Measurements from ENCODE around the gene SLC5A6. TPM values are rescaled to one million over a fixed set of nuclear protein-coding genes. Genes with fewer than 3 reads are reported as not detected.

Gene SLC5A6
- total RNA-seq, 1 experiment from 2014 or later = 122 TPM

- no peak overlapping the region for H3K27ac Mint-ChIP-seq
- WGBS (ENCODE audit: extremely low coverage, insufficient read length, low lambda C conversion rate) = no CpG with 5 or more reads among the region's 8 CpGs
- Histone ChIP-seq H2BK12ac (ENCODE audit: insufficient read length, low read depth, low read length) (no peak overlapping the region), H4K91ac (ENCODE audit: insufficient read length, low read depth, low read length) (no peak overlapping the region), H2BK15ac (ENCODE audit: low read depth, low read length) (no peak overlapping the region), H4K20me1 (ENCODE audit: control insufficient read depth, insufficient read depth, insufficient read length) (no peaks in the 10 kb centered on the region), H3K23me2 (ENCODE audit: insufficient read length, low read depth, low read length, poor library complexity, severe bottlenecking) (peaks cover 9% of the 10 kb centered on the region), H3K27ac (ENCODE audit: insufficient read length, low read depth, low read length) (no peak overlapping the region), H3K4me1 (ENCODE audit: insufficient read depth, low read length) (no peaks in the 10 kb centered on the region; the same call in 1 of the 2 replicates), H3K79me2 (ENCODE audit: insufficient read depth, low read length) (no peaks in the 10 kb centered on the region), H4K5ac (ENCODE audit: insufficient read length, low read depth, low read length) (no peak overlapping the region), H3T11ph (ENCODE audit: low read length) (no peak overlapping the region), H2BK120ac (ENCODE audit: low read depth, low read length, poor library complexity, severe bottlenecking) (no peak overlapping the region), H2BK20ac (ENCODE audit: low read depth, low read length, poor library complexity, severe bottlenecking) (no peak overlapping the region), H3K18ac (ENCODE audit: insufficient read length, low read depth, low read length) (no peak overlapping the region), H3K79me1 (ENCODE audit: insufficient read depth, low read depth, low read length, poor library complexity, severe bottlenecking) (no peaks in the 10 kb centered on the region), H3K56ac (ENCODE audit: insufficient read length, low read depth, low read length) (no peak overlapping the region), H3K27me3 (ENCODE audit: insufficient read depth, low read length) (peaks cover 14% of the 10 kb centered on the region; the same call in 1 of the 2 replicates), H2AK5ac (ENCODE audit: insufficient read length, low read length) (no peak overlapping the region), H3K23ac (ENCODE audit: insufficient read length, low read depth, low read length) (no peak overlapping the region), H2AFZ (ENCODE audit: low read length) (no peak overlapping the region), H4K8ac (replicated peaks; ENCODE audit: insufficient read length, low read depth, low read length) (no peak overlapping the region), H3K14ac (ENCODE audit: insufficient read depth, low read length) (no peak overlapping the region; the same call in 1 of the 2 replicates), H2BK5ac (ENCODE audit: insufficient read length, low read length) (no peak overlapping the region), H3K9me3 (ENCODE audit: control insufficient read depth, low read depth, low read length) (no peaks in the 10 kb centered on the region), H3K4me2 (ENCODE audit: insufficient read depth, insufficient read length, low read length) (no peak overlapping the region), H3K4ac (ENCODE audit: low read depth, low read length) (no peak overlapping the region), H3K9ac (ENCODE audit: extremely low read depth, insufficient read length, low read length) (no peak overlapping the region)
- peaks cover 65% of the 10 kb centered on the region for H3K27me3 Mint-ChIP-seq (ENCODE audit: low read depth)
- H3K9me3 Mint-ChIP-seq = no peaks in the 10 kb centered on the region
- no peak overlapping the region for H3K4me3 Mint-ChIP-seq
- no peaks in the 10 kb centered on the region; a peak in 2 of 7 replicates for H3K36me3 Mint-ChIP-seq (ENCODE audit: insufficient read depth in 1 of 3, low read depth in 3 of 3)
- H3K4me1 Mint-ChIP-seq = peaks cover 10 to 12% of the 10 kb centered on the region in 2 experiments
- TF ChIP-seq CTCF (conservative IDR thresholded peaks at IDR 0.05) = no peak
- DNase-seq = no peak
Measured at GRCh38 chr2:27258051-27258450, 46.0 kb upstream of the SLC5A6 start.
